ENCODE data around the gene PPP1R9B. TPM values are rescaled to one million over a fixed set of nuclear protein-coding genes. Genes with fewer than 3 reads are reported as not detected.

Gene PPP1R9B
- total RNA-seq, 4 donors from 2014 or later: 14.0 to 29.2 (median 20.0) TPM

GRCh38 chr17:50165867-50166517 is 15.5 kb upstream of the PPP1R9B start, which contains the start of gene SGCA:
Gene SGCA, plus strand, starts transcription at chr17:50166005. Its CDS starts 36 bp downstream, at chr17:50166041.
- TF ChIP-seq, protein P1, sequence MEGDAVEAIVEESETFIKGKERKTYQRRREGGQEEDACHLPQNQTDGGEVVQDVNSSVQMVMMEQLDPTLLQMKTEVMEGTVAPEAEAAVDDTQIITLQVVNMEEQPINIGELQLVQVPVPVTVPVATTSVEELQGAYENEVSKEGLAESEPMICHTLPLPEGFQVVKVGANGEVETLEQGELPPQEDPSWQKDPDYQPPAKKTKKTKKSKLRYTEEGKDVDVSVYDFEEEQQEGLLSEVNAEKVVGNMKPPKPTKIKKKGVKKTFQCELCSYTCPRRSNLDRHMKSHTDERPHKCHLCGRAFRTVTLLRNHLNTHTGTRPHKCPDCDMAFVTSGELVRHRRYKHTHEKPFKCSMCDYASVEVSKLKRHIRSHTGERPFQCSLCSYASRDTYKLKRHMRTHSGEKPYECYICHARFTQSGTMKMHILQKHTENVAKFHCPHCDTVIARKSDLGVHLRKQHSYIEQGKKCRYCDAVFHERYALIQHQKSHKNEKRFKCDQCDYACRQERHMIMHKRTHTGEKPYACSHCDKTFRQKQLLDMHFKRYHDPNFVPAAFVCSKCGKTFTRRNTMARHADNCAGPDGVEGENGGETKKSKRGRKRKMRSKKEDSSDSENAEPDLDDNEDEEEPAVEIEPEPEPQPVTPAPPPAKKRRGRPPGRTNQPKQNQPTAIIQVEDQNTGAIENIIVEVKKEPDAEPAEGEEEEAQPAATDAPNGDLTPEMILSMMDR (IDR thresholded peaks at IDR 0.05; ENCODE audit: low read depth): no peak

GRCh38 chr17:50165466-50165865 is 15.0 kb upstream of the PPP1R9B start:
- TF ChIP-seq, protein P1 (IDR thresholded peaks at IDR 0.05; ENCODE audit: low read depth): no peak

- TF ChIP-seq, protein P1 (IDR thresholded peaks at IDR 0.05; ENCODE audit: low read depth): no peak
These were observed 14.6 kb upstream of the PPP1R9B start for GRCh38 chr17:50165066-50165465.

GRCh38 chr17:50164697-50164988 is 14.2 kb upstream of the PPP1R9B start:
- TF ChIP-seq, protein P1 (IDR thresholded peaks at IDR 0.05; ENCODE audit: low read depth): no peak

DNA sequence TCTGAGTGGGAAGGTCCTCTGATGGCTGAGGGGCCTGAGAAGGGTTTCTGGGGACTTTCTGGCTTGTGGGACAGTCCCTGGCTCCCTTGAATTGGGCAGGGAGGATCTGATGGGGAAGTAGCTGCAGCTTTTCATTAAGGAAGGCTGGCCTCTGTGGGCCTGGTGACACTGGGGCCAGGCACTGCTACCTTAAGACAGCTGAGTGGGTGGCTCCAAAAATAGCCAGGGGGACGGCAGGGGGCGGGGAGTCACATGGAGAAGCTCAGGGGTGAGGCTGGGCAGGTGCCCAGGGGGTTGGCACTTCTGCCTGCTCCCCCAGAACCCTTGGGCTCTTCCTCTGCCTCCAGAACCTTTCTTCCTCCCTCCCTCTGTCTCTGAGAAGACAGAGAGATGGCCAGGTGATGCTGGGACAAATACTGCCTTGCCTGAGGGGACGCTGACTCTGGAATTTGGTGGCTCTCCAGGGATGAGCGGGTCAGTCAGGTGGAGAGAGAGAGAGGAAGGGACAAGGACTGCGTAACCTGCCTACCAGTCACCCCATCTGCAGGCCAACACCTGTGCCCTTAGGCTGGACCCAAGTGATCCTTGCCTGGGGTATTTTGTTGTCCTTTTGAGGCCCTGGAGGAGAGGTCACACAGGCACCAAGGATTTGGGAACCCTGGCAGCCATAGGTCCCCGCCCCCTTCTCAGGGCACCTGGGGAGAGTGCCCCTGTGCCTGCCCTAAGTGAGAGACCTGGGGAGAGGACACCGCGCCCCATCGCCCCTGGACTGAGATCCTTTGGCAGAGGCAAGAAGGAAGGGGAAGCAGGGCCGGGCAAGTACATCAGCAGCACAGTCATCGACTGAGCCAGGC is 13.6 kb upstream of the PPP1R9B start:
- TF ChIP-seq, protein P1 (IDR thresholded peaks at IDR 0.05; ENCODE audit: low read depth): no peak

GRCh38 chr17:50162466-50163254 is 12.2 kb upstream of the PPP1R9B start:
- TF ChIP-seq, protein P1 (IDR thresholded peaks at IDR 0.05; ENCODE audit: low read depth): no peak

DNA sequence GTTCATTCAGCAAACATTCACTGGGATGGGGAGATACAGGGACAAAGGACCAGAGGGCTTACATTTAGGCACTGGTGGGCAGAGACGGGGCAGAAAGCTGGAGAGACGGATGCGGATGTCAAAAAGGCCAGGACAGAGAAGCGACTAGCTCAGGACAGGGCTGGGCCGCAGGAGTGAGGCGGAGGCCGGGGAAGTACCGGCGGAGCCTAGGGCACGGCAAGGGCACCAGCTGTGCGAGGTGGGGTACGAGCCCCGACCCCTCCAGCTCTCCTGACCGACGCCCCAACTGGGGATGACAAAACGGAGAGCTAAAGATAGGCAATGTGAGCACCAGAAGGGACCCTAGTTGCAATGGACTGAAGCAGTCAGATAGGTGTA is 11.4 kb upstream of the PPP1R9B start:
- TF ChIP-seq, protein P1 (IDR thresholded peaks at IDR 0.05; ENCODE audit: low read depth): no peak
